DOHH2 (cell line): Measurements from ENCODE around the gene MAPK13.

Source experiments
- H3F3A ChIP-seq: fragments of 200-600 bp; sonication (generic), shearing (Covaris generic); 2 replicates; pipeline ENCODE4 v1.6.0; 2016; ENCODE audit warnings: antibody characterized with exemption, mild to moderate bottlenecking; ENCODE audit not compliant: control insufficient read depth, insufficient read depth
- H3K27ac ChIP-seq: fragments of 200-600 bp; sonication (generic); 2 replicates; pipeline ENCODE4 v1.5.1; 2014; ENCODE audit warnings: low read depth, mild to moderate bottlenecking, low read length, moderate library complexity
- H3K27me3 ChIP-seq: fragments of 200-600 bp; sonication (generic); 2 replicates; pipeline ENCODE4 v1.6.1; 2014; ENCODE audit warnings: mild to moderate bottlenecking, low read length, mixed read lengths; ENCODE audit not compliant: control insufficient read depth
- H3K36me3 ChIP-seq: fragments of 200-600 bp; sonication (generic); 2 replicates; pipeline ENCODE4 v1.6.1; 2014; ENCODE audit warnings: mild to moderate bottlenecking, low read length, moderate library complexity, mixed read lengths; ENCODE audit not compliant: control insufficient read depth
- H3K4me1 ChIP-seq: fragments of 200-600 bp; sonication (generic); 2 replicates; pipeline ENCODE4 v1.6.1; 2014; ENCODE audit warnings: mild to moderate bottlenecking, low read length, mixed read lengths; ENCODE audit not compliant: control insufficient read depth
- H3K4me2 ChIP-seq: fragments of 200-600 bp; sonication (generic); 2 replicates; pipeline ENCODE4 v1.6.0; 2014; ENCODE audit warnings: mild to moderate bottlenecking, low read length, moderate library complexity
- H3K4me3 ChIP-seq: fragments of 200-600 bp; sonication (generic); 2 replicates; pipeline ENCODE4 v1.5.1; 2014; ENCODE audit warnings: mild to moderate bottlenecking, low read length, mixed read lengths
- H3K79me2 ChIP-seq: fragments of 200-600 bp; sonication (generic); 2 replicates; pipeline ENCODE4 v1.6.1; 2014; ENCODE audit warnings: mild to moderate bottlenecking, low read length, mixed read lengths; ENCODE audit not compliant: control insufficient read depth
- H3K9me2 ChIP-seq: fragments of 200-600 bp; sonication (generic); replicated peaks from 2 replicates; pipeline ENCODE4 v1.6.1; 2014; ENCODE audit warnings: mild to moderate bottlenecking, low read length, mixed read lengths; ENCODE audit not compliant: control insufficient read depth
- H3K9me3 ChIP-seq: fragments of 200-600 bp; sonication (generic); 2 replicates; pipeline ENCODE4 v1.6.1; 2014; ENCODE audit warnings: antibody characterized with exemption, low read length, mixed read lengths; ENCODE audit not compliant: control insufficient read depth, insufficient read depth
- H4K20me1 ChIP-seq: fragments of 200-600 bp; sonication (generic); 2 replicates; pipeline ENCODE4 v1.6.0; 2014; ENCODE audit warnings: low read depth, mild to moderate bottlenecking, antibody characterized with exemption, low read length, moderate library complexity; ENCODE audit not compliant: control insufficient read depth, insufficient read depth
- CTCF ChIP-seq: fragments of 200-600 bp; sonication (generic); IDR thresholded peaks from one replicate; pipeline ENCODE4 v1.5.1; 2014; ENCODE audit warnings: antibody characterized with exemption, mild to moderate bottlenecking, low read depth, low read length; ENCODE audit not compliant: poor library complexity, severe bottlenecking
- EZH2phosphoT487 ChIP-seq: fragments of 200-600 bp; sonication (generic); IDR thresholded peaks from 2 replicates; pipeline ENCODE4 v1.6.1; 2017; ENCODE audit warnings: borderline replicate concordance, mild to moderate bottlenecking, antibody characterized with exemption, low read length, moderate library complexity, mixed read lengths

MAPK13 gene

GRCh38 chr6:36095497-36096391 lies 34.6 kb upstream of the MAPK13 start:
- H3F3A ChIP-seq = peaks cover 11% of the 10 kb centered on the region
- no peak for TF ChIP-seq CTCF
- TF ChIP-seq EZH2phosphoT487 = no peak
- H3K4me2 ChIP-seq = peak overlapping the region; percentile 39
- no peaks in the 10 kb centered on the region for H3K79me2 ChIP-seq
- H3K9me3 ChIP-seq = no peaks in the 10 kb centered on the region
- H3K27ac ChIP-seq = no peak overlapping the region
- H3K9me2 ChIP-seq = no peaks in the 10 kb centered on the region
- peaks cover 47% of the 10 kb centered on the region for H3K4me1 ChIP-seq
- H3K36me3 ChIP-seq = peaks cover 21% of the 10 kb centered on the region
- no peak overlapping the region for H3K4me3 ChIP-seq
- H4K20me1 ChIP-seq = no peaks in the 10 kb centered on the region
- H3K27me3 ChIP-seq = no peaks in the 10 kb centered on the region

- no peak overlapping the region for H3K27ac ChIP-seq
- H3K4me1 ChIP-seq = peaks cover 49% of the 10 kb centered on the region
Measured at GRCh38 chr6:36098253-36098919, 31.9 kb upstream of the MAPK13 start.

GRCh38 chr6:36098920-36099647 lies 31.2 kb upstream of the MAPK13 start:
- H3K27ac ChIP-seq = no peak overlapping the region
- peaks cover 37% of the 10 kb centered on the region for H3K36me3 ChIP-seq
- TF ChIP-seq CTCF = no peak
- no peak for TF ChIP-seq EZH2phosphoT487
- H3F3A ChIP-seq = peaks cover 6% of the 10 kb centered on the region
- peaks cover 49% of the 10 kb centered on the region for H3K4me1 ChIP-seq
- H3K79me2 ChIP-seq = no peaks in the 10 kb centered on the region
- H3K4me3 ChIP-seq = no peak overlapping the region
- H4K20me1 ChIP-seq = no peaks in the 10 kb centered on the region
- H3K9me2 ChIP-seq = no peaks in the 10 kb centered on the region
- H3K9me3 ChIP-seq = no peaks in the 10 kb centered on the region
- H3K4me2 ChIP-seq = 0 out of 2 replicates have a peak overlapping the region, but pooled peaks have one; percentile 3
- no peaks in the 10 kb centered on the region for H3K27me3 ChIP-seq

More at GRCh38 chr6:36098253-36098919, 31.9 kb upstream of the MAPK13 start:
- Histone ChIP-seq H3K9me2 (no peaks in the 10 kb centered on the region), H3K9me3 (no peaks in the 10 kb centered on the region), H3K79me2 (no peaks in the 10 kb centered on the region), H3F3A (peaks cover 11% of the 10 kb centered on the region), H3K27me3 (no peaks in the 10 kb centered on the region), H4K20me1 (no peaks in the 10 kb centered on the region), H3K36me3 (peaks cover 31% of the 10 kb centered on the region), H3K4me2 (no peak overlapping the region), H3K4me3 (no peak overlapping the region)
- no peak for TF ChIP-seq EZH2phosphoT487
- TF ChIP-seq CTCF = no peak
